Mesodermal cell (in vitro differentiated cells): ENCODE results near the gene RBPJL. TPM values are rescaled to one million over a fixed set of nuclear protein-coding genes. Genes with fewer than 3 reads are reported as not detected.

ENCODE experiments used
- H3K27ac ChIP-seq: 2 replicates; pipeline ENCODE4 v1.7.0; 2013; ENCODE audit warnings: mild to moderate bottlenecking, low read depth, low read length, moderate library complexity; ENCODE audit not compliant: severe bottlenecking
- H3K36me3 ChIP-seq: 2 replicates; pipeline ENCODE4 v1.7.1; 2013; ENCODE audit warnings: mild to moderate bottlenecking, low read length, moderate library complexity; ENCODE audit not compliant: control insufficient read depth, insufficient read depth
- H3K4me1 ChIP-seq: one replicate; pipeline ENCODE4 v1.7.1; 2013; ENCODE audit warnings: mild to moderate bottlenecking, low read length; ENCODE audit not compliant: insufficient read depth, control insufficient read depth, poor library complexity, severe bottlenecking
- H3K4me3 ChIP-seq: 2 replicates; pipeline ENCODE4 v1.7.0; 2013; ENCODE audit warnings: low read length, control low read depth, mild to moderate bottlenecking; ENCODE audit not compliant: insufficient read depth, poor library complexity, severe bottlenecking; ENCODE audit errors: extremely low read depth
- H3K9me3 ChIP-seq: 2 replicates; pipeline ENCODE4 v1.7.1; 2013; ENCODE audit warnings: mild to moderate bottlenecking, low read length, moderate library complexity; ENCODE audit not compliant: control insufficient read depth
- WGBS, 2 experiments: methylation state at CpG; one replicate each; pipeline ENCODE4 v1.1.5; 2013; ENCODE audit warnings: missing lambda C conversion rate in 2 of 2; ENCODE audit not compliant: insufficient coverage in 2 of 2; 5-methylcytosine and 5-hydroxymethylcytosine counted together
- polyA plus RNA-seq, 2 experiments: library from polyadenylated mRNA; stranded (reverse); fragments of 50-300 nt; gene quantifications; one replicate each; pipeline ENCODE4 v1.2.3, GENCODE V29; 2013

The RBPJL gene, protein sequence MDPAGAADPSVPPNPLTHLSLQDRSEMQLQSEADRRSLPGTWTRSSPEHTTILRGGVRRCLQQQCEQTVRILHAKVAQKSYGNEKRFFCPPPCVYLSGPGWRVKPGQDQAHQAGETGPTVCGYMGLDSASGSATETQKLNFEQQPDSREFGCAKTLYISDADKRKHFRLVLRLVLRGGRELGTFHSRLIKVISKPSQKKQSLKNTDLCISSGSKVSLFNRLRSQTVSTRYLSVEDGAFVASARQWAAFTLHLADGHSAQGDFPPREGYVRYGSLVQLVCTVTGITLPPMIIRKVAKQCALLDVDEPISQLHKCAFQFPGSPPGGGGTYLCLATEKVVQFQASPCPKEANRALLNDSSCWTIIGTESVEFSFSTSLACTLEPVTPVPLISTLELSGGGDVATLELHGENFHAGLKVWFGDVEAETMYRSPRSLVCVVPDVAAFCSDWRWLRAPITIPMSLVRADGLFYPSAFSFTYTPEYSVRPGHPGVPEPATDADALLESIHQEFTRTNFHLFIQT
- not detected for polyA plus RNA-seq (2013, experiment 1 of 2)
- not detected for polyA plus RNA-seq (2013, experiment 2 of 2)

DNA sequence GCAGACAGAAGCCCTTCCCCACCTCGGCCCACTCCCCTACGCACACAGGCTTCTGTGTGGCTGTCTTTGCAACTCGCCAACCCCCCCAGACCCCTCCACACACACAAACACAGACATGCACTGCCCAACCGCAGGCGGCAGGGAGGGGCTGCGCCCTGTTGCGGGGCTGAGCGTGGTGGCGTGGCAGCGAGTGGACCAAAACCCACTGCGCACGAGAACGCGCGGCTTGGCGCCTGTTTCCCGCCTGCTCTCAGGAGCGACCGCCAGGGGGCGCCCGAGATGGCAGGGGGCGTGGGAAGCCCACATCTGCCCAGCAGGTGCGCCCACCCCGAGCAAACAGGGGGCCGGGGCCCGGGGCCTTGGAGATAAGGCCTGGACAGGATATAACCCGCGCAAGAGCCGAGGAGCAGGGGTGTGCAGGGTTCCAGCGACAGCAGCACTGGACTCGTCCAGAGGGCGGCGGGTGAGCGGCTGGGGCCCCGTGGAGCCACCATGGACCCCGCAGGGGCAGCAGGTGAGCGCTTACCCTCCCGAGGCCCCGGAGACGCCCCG is at the start of gene RBPJL:
Gene RBPJL, plus strand, starts transcription at position 410 of the 552 bp plus-strand sequence. Its CDS starts 83 bp downstream, at position 493.
- Histone ChIP-seq H3K4me3 (no peak within 1 kb of the TSS), H3K9me3 (no peaks in the 10 kb centered on the region), H3K27ac (no peak within 1 kb of the TSS), H3K4me1 (peaks cover 3% of the 10 kb centered on the region), H3K36me3 (no peaks in the 10 kb centered on the region)
- 52 to 54% methylated on average over 31 to 37 of the region's 41 CpGs for WGBS, 2 experiments

DNA sequence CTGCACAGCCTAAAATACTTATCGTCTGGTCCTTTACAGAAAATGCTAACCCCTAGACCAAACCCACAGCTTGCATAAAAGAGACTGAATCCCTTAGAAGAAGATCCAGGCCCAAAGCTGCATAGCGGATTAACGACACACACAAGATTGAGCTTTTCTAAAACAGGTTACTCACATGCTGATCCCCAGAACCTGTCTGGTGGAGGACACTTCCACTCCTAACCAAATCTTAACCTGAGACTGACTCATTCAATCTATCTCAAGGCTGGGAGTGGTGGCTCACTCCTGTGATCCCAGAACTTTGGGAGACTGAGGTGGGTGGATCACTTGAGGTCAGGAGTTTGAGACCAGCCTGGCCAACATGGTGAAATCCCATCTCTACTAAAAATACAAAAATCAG is 49.5 kb upstream of the RBPJL start:
- H3K4me3 ChIP-seq: no peak overlapping the region
- no peak overlapping the region for H3K27ac ChIP-seq
- H3K4me1 ChIP-seq: no peaks in the 10 kb centered on the region
- H3K36me3 ChIP-seq: no peaks in the 10 kb centered on the region
- H3K9me3 ChIP-seq: no peaks in the 10 kb centered on the region
- 73 to 79% methylated on average over 3 of the region's 3 CpGs for WGBS, 2 experiments

DNA sequence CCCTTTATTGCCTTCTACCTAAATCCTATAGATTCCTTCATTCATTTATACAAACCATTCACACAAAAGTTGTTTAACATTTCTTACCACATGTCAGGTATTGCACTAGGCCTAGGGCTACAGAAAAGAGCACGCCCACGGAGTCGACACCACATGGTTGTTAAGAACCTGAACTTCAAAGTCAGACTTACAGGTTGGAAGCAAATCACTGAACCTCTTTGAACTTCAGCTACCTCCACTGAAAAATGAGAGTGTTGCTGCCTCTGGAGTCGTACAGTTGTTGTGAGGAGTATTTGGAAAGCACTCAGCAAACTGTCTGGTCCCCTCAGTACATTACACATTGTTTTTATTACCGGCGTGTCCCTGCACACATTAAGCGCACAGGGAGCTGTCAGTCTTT is 48.9 kb upstream of the RBPJL start:
- Histone ChIP-seq H3K36me3 (no peaks in the 10 kb centered on the region), H3K4me1 (no peaks in the 10 kb centered on the region), H3K9me3 (no peaks in the 10 kb centered on the region), H3K4me3 (no peak overlapping the region), H3K27ac (no peak overlapping the region)
- 91 to 93% methylated on average over 6 of the region's 7 CpGs for WGBS, 2 experiments

DNA sequence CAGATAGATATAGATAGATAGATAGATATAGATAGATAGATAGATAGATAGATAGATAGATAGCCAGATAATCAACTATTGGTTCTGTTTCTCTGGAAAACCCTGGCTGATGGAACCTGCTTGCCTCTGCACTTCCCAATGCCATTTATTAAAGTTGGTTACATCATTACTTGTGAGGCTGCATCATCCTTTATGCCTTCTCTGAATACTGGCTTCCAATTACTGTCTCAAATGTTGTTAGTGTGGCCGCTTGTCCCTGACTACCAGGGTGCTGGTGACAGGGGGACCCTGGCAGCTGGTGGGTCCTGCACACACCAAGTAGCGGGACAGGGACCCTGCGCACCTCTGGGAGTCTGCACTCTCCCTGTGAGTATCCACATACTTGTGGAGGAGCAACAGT is 48.4 kb upstream of the RBPJL start:
- no peak overlapping the region for H3K4me3 ChIP-seq
- H3K9me3 ChIP-seq: no peaks in the 10 kb centered on the region
- H3K4me1 ChIP-seq: no peaks in the 10 kb centered on the region
- no peak overlapping the region for H3K27ac ChIP-seq
- H3K36me3 ChIP-seq: no peaks in the 10 kb centered on the region
- WGBS, 2 experiments: 80 to 100% methylated on average over 1 to 2 of the region's 3 CpGs

DNA sequence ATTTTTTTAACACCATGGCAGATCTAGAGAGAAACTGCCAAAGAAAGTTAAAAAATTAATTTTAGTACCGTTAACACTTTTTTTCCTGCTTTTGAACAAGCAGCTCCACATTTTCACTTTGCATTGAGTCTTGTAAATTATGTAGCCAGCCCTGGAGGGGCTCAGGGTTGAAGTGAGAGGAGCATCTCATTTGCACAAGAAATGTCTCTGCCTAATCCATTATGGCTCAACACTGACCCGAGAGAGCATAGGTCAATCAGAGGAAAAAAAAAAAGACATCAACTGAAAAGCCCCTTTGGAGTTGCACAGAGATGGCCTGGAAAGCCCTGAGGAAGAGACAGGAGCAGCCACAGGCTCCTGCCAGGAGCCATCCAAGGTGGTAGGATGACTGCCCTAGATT is 48.0 kb upstream of the RBPJL start:
- no peak overlapping the region for H3K4me3 ChIP-seq
- H3K4me1 ChIP-seq: no peaks in the 10 kb centered on the region
- no peaks in the 10 kb centered on the region for H3K9me3 ChIP-seq
- WGBS, 2 experiments: 13 to 71% methylated on average over 1 of the region's 2 CpGs
- H3K36me3 ChIP-seq: no peaks in the 10 kb centered on the region
- H3K27ac ChIP-seq: no peak overlapping the region

DNA sequence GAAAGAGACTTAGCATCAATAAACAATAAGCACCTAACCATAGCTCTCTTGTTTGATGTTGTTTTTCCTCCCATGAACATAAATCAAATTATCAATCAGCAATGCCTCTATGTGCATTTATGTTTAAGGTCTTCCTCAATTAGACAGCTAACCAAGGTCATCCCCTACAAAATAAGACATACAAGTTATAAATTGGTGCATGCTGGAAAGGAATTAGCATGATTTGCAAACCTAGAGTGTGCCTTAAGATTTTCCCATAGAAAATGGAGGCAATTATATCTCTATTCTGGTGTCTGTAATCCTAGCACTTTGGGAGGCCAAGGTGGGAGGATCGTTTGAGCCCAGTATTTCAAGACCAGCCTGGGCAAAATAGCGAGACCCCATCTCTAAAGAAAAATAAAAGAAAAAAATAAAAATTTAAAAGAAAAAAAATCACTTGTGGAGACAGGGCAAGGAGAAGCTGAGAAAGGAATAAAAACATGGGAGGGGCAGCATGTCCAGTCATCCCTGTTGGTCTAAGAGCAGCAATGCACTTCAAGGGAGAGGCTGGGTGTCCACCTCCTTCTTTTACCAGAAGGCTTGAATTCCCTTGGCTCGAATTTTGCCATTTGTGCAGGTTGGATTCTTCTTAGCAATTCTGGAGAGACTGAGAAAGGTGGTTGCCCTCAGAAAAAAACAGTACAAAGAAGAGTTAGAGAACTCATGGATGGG is 42.9 kb upstream of the RBPJL start:
- H3K27ac ChIP-seq: no peak overlapping the region
- no peak overlapping the region for H3K4me3 ChIP-seq
- H3K4me1 ChIP-seq: no peaks in the 10 kb centered on the region
- H3K9me3 ChIP-seq: no peaks in the 10 kb centered on the region
- 73% methylated on average over 1 of the region's 3 CpGs; no CpG with 5 or more reads in 1 of the 2 experiments for WGBS, 2 experiments
- H3K36me3 ChIP-seq: no peaks in the 10 kb centered on the region

DNA sequence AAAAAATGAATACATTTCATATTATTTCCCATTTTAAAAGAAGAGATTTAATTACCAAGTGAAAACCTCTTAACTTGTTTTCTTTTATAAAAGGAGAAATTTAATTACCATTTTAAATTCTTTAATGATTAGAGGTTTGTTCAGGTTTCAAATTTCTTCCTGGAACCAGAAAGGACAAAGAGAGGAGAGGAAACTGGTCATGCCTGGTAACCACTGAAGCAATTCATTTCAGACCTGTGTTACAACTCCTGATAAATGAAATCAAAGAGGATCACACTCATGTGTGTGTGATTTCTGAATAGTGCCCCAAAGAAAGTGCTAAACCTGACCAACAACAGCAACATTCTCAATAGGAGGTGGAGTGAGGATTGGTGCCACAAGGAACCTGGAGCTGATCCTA is 39.7 kb upstream of the RBPJL start:
- no peak overlapping the region for H3K27ac ChIP-seq
- no peaks in the 10 kb centered on the region for H3K4me1 ChIP-seq
- no peaks in the 10 kb centered on the region for H3K36me3 ChIP-seq
- no peak overlapping the region for H3K4me3 ChIP-seq
- H3K9me3 ChIP-seq: no peaks in the 10 kb centered on the region

DNA sequence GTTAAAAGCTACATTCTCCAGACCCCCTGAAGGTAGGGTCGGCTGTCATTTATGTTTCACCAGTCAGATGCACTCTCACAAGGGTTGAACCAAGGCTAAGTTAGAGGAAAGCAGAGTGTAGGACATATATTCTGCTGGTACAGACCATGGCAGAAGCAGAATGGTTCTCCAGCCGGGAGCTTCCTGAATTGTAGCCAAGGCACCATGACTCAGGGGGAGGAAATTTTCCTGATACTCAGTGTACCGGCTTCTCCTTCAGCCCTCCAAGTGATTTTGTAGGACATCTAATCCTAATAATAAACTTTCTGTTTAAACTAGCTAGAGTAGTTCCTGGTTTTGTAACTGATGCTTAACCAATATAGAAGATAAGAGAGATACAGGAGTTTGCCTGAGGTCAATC is 38.1 kb upstream of the RBPJL start:
- H3K27ac ChIP-seq: no peak overlapping the region
- H3K4me1 ChIP-seq: no peaks in the 10 kb centered on the region

DNA sequence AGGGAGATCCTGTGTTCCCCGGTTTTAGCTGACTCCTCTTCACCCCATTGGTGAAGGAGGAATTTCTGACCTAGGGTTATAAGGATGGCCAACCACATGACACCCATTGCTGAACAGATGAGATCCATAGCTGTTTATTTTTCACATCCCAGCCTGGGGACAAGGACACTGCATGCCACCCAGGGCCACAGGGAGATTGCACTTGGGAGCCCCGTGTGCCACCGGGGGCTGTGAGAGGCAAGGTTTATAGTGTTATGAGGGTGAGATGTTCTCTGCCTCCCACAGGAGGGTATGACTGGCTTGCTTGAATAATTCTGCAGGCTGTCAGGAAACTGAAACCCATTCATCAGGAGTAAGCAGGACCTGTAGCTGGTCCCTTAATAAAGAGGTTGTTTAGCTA is 37.6 kb upstream of the RBPJL start:
- Histone ChIP-seq H3K27ac (no peak overlapping the region), H3K4me3 (no peak overlapping the region), H3K9me3 (no peaks in the 10 kb centered on the region), H3K4me1 (no peaks in the 10 kb centered on the region), H3K36me3 (no peaks in the 10 kb centered on the region)
- WGBS, 2 experiments: 80 to 94% methylated on average over 2 of the region's 3 CpGs

More for the DNA sequence above, 38.1 kb upstream of the RBPJL start:
- Histone ChIP-seq H3K4me3 (no peak overlapping the region), H3K9me3 (no peaks in the 10 kb centered on the region), H3K36me3 (no peaks in the 10 kb centered on the region)
- 80 to 100% methylated on average over 1 of the region's 3 CpGs for WGBS, 2 experiments

DNA sequence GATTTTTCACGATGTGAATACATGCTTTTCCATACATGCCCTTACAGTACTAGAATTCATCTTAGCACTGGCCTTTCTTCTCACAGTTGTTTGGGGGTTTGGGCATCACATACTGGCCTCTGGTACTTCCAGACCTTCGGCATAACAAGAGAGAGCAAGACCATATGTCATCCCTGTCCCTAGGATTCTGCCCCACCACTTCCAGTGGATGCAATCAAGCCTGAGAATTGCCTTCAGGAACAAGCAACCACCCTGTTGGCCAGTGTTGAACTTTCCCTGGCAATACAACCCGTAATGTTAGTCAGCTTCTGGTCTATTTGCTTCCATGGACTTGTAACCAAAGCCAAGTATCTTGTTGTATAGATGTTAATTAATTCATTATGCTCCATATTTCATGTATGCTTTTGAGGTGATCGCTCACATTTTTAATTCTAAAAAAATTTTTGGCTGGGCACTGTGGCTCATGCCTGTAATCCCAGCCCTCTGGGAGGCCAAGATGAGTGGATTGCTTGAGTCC is 36.8 kb upstream of the RBPJL start:
- Histone ChIP-seq H3K4me1 (no peaks in the 10 kb centered on the region), H3K36me3 (no peaks in the 10 kb centered on the region), H3K4me3 (no peak overlapping the region), H3K9me3 (no peaks in the 10 kb centered on the region), H3K27ac (no peak overlapping the region)
- WGBS, 2 experiments: 85 to 90% methylated on average over 1 to 2 of the region's 4 CpGs
